NCI-H1417 treated with DMSO at 0.1 percent for 48 hours (cell line): ENCODE data around the gene PTK6.
"Not testable (repeated sequence)": the region's sequence is repeated elsewhere in the genome, so short reads cannot be mapped to it uniquely, and the experiment has no call there.

ENCODE experiments used
- DNase-seq: peaks from one replicate; lab custom pipeline; 2025; lab: John Stamatoyannopoulos, UW

PTK6 gene

GRCh38 chr20:63536997-63537524 lies at the start of gene PTK6:
Gene PTK6 (minus strand): TSS chr20:63537376. CDS start chr20:63537314, 62 bp downstream.
- DNase-seq = no peak

GRCh38 chr20:63586797-63587196 lies 49.6 kb upstream of the PTK6 start:
- DNase-seq = no peak

GRCh38 chr20:63585616-63586565 lies 48.7 kb upstream of the PTK6 start:
- no peak for DNase-seq

GRCh38 chr20:63582382-63583063 lies 45.3 kb upstream of the PTK6 start:
- no peak for DNase-seq

GRCh38 chr20:63580796-63581461 lies 43.8 kb upstream of the PTK6 start:
- DNase-seq = no peak

DNA sequence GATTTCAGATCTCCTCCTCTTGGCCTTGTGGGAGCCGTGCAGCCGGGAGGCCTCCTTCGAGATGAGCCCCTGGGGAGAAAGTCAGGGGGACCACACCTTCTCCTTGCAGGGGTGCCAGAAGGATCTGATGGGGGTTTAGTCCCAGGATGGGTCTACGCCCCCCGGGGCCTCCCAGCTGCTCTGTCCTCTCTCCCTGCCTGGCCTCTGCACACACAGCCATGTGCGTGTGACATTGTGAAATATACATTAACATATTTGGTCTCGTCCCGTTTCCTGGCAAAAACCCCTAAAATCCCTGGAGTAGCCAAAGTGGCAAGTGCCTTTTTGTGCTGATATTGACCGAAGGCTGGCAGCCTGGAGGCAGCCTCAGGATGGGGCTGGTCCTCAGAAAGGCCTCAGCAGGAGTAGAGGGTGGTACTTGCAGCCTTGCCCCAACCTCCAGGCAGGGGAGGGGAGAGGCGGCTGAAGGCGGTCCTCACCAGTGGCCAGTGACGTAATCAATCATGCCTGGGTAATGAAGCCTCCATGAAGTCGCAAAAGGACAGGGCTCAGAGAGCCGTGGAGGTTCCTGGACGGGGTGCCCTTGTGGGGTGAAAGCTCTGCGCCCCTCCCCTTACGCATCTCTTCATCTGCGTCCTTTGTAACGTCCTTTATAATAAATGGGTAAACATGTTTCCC lies 42.0 kb upstream of the PTK6 start:
- DNase-seq = no peak

DNA sequence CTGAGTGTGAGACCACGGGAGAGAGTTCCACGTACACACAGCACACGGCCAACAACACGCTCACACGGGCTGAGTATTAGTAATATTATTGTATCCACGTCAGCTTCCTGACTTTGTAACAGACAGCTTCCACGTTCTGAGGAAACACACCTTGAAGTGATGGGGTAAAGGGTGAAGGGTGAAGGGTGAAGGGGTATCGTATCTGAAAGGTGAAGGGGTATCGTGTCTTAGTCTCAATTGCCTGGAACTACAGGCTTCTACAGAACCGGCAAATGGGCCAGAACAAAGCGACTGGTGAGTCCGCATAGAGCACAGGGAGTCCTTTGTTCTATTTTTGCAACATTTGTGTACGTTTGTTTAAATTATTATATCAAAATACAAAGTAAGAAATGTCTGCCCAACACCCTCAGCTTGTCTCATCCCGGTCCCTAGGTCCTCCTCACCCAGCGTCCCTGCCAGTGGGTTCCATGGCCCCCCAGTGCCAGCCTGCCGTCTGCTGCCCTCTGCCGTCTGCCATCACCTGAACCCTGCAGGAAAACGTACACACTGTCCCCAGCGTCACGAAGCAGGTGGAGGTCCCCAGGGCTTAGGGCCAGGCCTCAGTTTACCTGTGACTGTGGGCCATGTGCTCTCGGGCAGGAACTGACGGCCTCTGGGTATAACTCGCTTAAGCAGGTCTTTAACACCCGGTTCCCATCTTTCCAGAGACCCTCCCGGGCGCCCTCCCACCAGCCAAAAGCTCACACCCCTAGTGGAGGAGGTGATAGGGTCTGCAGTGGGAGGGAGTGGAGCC lies 41.2 kb upstream of the PTK6 start:
- DNase-seq = no peak

DNA sequence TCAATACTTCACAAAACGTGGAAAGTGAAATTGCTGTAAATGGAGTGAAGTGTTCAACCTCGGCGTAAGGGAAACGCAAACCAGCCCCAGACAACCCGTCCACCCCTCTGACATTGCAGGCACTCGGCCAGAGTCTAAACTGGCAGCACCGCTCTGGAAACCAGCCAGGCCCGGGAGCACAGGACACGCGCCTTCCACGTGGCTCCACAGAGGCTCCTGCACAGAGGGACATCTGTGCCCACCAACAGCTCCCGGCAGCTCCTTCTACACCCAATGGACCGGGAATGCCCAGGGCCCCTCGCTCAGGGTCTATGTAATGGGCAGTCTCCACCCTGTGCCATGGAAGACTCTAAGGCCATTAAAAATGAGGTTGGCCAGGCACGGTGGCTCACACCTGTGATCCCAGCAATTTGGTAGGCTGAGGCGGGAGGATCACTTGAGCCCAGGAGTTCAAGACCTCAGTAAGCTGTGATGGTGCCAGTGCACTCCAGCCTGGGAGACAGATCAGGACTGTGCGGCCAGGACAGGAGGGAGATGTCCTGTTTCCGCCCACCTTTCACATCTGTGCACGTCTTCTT lies 40.2 kb upstream of the PTK6 start:
- DNase-seq = no peak

- DNase-seq = no peak
These were observed 39.1 kb upstream of the PTK6 start for GRCh38 chr20:63576311-63576710.

DNA sequence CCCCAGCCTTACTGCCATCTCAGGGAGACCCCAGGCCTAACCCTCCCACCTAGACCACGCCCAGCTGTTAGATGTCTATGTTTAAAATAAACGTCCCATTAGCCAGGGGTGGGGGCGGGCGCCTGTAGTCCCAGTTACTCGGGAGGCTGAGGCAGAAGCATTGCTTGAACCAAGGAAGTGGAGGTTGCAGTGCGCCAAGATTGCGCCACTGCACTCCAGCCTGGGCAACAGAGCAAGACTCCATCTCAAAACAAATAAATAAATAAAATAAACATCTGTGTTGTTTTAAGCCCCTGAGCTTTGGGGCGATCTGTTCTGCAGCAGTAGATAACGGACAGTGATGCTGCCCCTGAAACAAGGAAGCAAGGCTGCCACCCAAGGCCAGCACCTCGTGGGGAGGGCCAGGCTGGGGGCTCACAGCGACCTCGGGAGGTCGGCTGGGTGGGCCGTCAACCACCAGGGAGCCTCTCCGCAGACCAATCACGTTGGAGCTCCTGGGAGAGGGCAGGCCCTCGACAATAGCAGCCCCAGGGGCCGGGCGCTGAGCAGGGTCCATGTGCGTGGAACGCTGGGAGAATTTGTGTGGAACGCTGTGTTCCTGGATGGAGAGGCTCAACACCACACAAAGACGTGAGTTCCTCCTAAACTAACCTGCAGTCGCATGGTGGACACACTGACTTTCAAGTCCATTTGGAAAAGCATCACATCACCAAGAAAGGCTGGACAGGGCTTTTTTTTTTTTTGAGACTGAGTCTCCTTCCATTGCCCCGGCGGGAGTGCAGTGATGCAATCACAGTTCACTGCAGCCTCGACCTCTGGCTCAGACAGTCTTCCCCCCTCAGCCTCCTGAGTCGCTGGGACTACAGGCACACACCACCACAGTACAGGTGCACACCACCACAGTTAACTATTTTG lies 37.9 kb upstream of the PTK6 start:
- no peak for DNase-seq

DNA sequence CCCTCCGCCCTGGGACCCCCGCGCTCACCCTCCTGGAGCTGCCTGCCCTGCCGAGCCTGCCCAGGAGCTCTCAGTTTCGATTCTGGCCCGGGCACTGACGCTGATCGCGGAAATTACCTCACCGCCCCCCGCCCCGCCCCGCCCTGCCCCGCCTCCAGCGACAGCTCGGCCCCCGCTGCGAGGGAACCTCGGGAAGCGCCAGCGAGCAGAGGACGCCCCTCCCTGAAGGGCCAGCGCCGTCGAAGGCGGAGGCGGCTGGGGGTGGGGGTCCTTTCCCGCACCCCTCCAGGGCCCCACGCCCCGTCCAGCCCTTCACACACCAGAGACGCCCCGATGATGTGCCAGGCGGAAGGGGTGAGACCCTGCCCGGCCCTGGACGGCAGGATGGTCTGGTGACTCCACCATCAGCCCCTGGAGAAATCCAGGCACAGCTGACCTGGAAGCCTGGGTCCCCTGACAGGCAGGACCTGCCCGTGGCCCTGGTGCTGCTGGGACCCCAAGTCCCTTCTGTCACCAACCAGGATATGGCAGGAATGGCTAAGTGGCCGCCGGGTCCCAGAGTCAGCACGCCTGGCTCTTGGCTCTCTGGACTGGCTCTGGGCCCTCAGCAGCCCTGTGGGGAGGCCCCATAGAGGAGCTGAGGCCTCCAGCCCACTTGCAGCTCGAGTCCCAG lies 37.1 kb upstream of the PTK6 start, which contains the start of gene HELZ2:
TSS of gene HELZ2 (minus strand) at position 84 of the 673 bp plus-strand sequence. CDS start 1,854 bp downstream, outside the sequence.
- no peak for DNase-seq

- no peak for DNase-seq
These were observed 36.5 kb upstream of the PTK6 start for GRCh38 chr20:63573647-63574131.

DNA sequence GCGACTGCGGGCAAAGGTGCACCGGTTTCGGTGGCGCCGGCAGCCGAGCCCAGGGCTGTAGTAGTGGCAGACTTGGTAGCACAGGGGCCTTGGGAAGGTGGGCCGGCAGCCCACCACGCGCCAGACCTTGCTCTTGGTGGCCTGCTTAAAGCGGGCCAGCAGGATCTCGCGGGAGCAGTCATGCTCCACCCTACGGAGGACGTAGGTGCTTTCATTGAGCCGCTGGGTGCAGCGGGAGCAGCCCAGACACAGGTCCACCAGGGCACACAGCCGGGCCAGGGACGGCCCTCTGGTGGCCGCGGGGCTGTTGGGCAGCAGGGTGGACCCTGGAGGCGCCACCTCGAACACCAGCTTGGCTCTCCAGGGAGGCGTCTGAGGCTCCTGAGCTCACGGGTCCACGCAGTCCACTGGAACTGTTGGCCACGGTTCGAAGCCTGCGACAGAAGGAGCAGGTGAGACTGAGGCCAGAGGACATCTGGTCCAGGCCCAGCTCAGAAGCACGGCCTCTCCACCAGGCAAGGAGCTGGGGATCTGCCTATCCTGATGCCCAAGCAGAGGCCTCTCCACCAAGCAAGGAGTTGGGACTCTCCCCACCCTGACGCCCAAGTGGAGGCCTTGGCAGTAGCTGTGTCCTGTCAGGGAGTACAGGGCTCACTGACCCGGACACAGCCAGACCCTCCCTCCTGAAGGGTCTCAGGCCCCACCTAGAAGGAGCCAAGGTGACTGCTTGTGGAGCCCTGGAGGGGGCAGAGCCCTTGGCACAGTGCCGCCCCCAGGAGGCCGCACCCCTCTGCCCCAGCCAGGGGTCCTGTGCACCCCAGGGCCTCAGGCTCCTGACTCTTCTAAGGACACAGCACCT lies 35.8 kb upstream of the PTK6 start:
- DNase-seq = no peak

- DNase-seq = no peak
These were observed 35.1 kb upstream of the PTK6 start for GRCh38 chr20:63572071-63572787.

DNA sequence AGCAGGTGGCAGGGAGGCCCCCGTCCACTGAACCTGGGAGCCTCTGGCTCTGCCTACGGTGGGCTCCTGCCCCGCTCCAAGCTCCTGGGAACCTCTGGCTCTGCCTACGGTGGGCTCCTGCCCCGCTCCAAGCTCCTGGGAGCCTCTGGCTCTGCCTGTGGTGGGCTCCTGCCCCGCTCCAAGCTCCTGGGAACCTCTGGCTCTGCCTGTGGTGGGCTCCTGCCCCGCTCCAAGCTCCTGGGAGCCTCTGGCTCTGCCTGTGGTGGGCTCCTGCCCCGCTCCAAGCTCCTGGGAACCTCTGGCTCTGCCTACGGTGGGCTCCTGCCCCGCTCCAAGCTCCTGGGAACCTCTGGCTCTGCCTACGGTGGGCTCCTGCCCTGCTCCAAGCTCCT lies 33.9 kb upstream of the PTK6 start:
- not testable (repeated sequence) for DNase-seq

GRCh38 chr20:63570281-63571086 lies 33.3 kb upstream of the PTK6 start:
- no peak for DNase-seq
